Stimulated activated CD4-positive, alpha-beta T cell treated with anti-CD3 and anti-CD28 coated beads, Interleukin-15, amount 100 ng/mL, for 1 hour (primary cell): ENCODE data around the gene RNF111.
"Not testable (repeated sequence)": the region's sequence is repeated elsewhere in the genome, so short reads cannot be mapped to it uniquely, and the experiment has no call there.

Source experiments
- DNase-seq, 2 donors: peaks; one replicate each; pipeline ENCODE4 v3.0.0-alpha.2; 2020; ENCODE audit warnings: low read depth in 1 of 2, low spot score in 1 of 2

Gene RNF111

GRCh38 chr15:59000251-59000650, 12.8 kb downstream of the RNF111 start:
- not testable (repeated sequence) for DNase-seq

- no peak for DNase-seq
These were observed 14.5 kb downstream of the RNF111 start for GRCh38 chr15:59001946-59002345.

GRCh38 chr15:59002418-59002859, 15.0 kb downstream of the RNF111 start:
- DNase-seq = no peak

GRCh38 chr15:59005579-59005978, 18.1 kb downstream of the RNF111 start:
- DNase-seq = no peak

GRCh38 chr15:59008086-59008485, 20.6 kb downstream of the RNF111 start:
- DNase-seq = no peak

- DNase-seq = no peak
These were observed 23.9 kb downstream of the RNF111 start for GRCh38 chr15:59011262-59011952.

GRCh38 chr15:59013246-59013873, 25.9 kb downstream of the RNF111 start:
- no peak for DNase-seq

- DNase-seq = no peak
These were observed 26.6 kb downstream of the RNF111 start for GRCh38 chr15:59014068-59014467.

GRCh38 chr15:59017449-59017848, 30.0 kb downstream of the RNF111 start:
- no peak for DNase-seq

GRCh38 chr15:59018833-59019232, 31.4 kb downstream of the RNF111 start:
- no peak for DNase-seq

- no peak for DNase-seq
These were observed 32.9 kb downstream of the RNF111 start for GRCh38 chr15:59020322-59020721.

- no peak for DNase-seq
These were observed 34.7 kb downstream of the RNF111 start for GRCh38 chr15:59022188-59022587.

- no peak for DNase-seq
These were observed 38.7 kb downstream of the RNF111 start for GRCh38 chr15:59026207-59026606.

- DNase-seq = no peak
These were observed 41.0 kb downstream of the RNF111 start for GRCh38 chr15:59028387-59028955.

- DNase-seq = no peak
These were observed 42.1 kb downstream of the RNF111 start for GRCh38 chr15:59029554-59029953.

GRCh38 chr15:59035201-59035600, 47.7 kb downstream of the RNF111 start:
- DNase-seq = no peak

GRCh38 chr15:59039225-59039624, 51.8 kb downstream of the RNF111 start:
- no peak for DNase-seq

- DNase-seq = no peak
These were observed 54.6 kb downstream of the RNF111 start for GRCh38 chr15:59042041-59042440.

- DNase-seq = no peak
These were observed 61.4 kb downstream of the RNF111 start for GRCh38 chr15:59048897-59049296.

- no peak for DNase-seq
These were observed 64.7 kb downstream of the RNF111 start for GRCh38 chr15:59051873-59052861.

GRCh38 chr15:59052915-59053407, 65.5 kb downstream of the RNF111 start:
- DNase-seq = no peak
